GM19463 (cell line): Measurements from ENCODE around the gene KRTAP10-5.

Experiments used
- ATAC-seq: cut with Tn5 transposase; IDR thresholded peaks from one replicate; pipeline ENCODE4 v1.9.1; 2021; ENCODE audit warnings: mild to moderate bottlenecking, moderate library complexity; ENCODE audit not compliant: unreplicated experiment

The KRTAP10-5 gene

GRCh38 chr21:44531606-44532564 lies 48.5 kb downstream of the KRTAP10-5 start:
- ATAC-seq = no peak

DNA sequence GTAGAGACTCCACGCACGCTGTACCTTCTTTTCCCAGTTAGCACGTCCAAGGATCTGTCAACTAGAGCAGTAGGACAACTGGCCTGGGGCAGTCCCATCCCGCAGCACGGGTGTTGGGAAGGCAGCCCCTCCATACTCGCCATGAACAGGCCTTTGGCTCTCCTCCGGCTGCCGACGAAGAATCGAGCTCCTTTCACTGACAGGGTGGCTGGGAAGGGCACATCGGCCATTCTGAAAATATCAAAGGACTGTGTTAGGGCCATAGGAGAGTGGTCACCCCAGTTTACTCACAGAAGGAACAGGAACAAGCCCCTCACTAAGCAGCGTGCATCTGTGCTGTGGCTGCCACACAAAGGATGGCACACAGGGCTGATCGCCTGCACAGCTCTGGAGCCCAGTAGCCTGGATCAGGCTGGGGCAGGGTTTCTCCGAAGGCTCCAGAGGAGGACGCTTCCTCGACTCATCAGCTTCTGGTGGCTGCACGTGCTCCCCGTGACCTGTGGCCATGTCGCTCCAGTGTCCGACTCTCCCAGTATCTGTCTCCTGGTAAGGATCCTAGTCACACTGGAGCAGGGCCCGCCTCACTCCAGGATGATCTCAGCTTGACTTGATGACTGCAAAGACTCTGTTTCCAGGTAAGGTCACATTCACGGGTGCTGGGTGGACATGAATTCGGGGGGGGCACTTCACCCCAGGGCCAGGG lies 49.4 kb downstream of the KRTAP10-5 start:
- no peak for ATAC-seq

DNA sequence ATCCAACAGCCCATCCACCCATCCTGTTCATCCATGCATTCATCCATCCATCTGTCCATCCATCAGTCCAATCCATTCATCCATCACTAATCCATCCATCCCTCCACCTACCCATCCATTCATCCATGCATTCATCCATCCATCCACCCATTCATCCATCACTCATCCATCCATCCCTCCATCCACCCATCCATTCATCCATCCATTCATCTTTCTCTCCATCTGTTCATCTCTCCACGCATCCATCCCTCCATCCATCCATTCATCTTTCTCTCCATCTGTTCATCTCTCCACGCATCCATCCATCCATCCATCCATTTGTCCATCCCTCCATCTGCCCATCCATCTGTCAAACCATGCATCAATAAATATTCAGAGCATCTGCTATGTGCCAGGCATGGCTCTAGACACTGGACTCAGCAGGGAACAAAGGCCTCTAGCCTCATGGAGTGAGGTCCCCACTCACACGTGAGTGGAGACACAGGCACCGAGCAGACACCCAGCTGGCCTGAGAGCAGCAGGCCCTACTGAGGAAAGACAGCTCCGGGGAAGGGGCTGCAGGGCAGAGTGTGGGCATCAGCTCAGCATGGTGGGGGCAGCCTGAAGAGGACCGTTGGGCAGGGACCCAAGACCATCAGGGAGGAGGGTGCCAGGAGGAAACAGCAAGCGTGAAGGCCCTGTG lies 50.0 kb downstream of the KRTAP10-5 start:
- ATAC-seq = no peak

- ATAC-seq = no peak
These were observed 50.8 kb downstream of the KRTAP10-5 start for GRCh38 chr21:44529503-44530125.
